Liver (tissue), 3 donors: ENCODE data around the gene RSKR.

Experiments used
- CTCF ChIP-seq: fragments of 150-350 bp; IDR thresholded peaks from 2 replicates; pipeline ENCODE4 v1.5.1; 2017; ENCODE audit warnings: improper control_type of control experiment, low read depth, low read length; ENCODE audit not compliant: missing input control
- GABPA ChIP-seq, 2 donors: IDR thresholded peaks in 1 of 2; conservative IDR thresholded peaks in 1 of 2; 2 replicates each; pipeline ENCODE4 v1.6.1; 2016; ENCODE audit warnings: antibody characterized with exemption in 2 of 2, mild to moderate bottlenecking in 1 of 2, moderate library complexity in 1 of 2
- HNF4A ChIP-seq, 2 donors: conservative IDR thresholded peaks; 2 replicates each; pipeline ENCODE4 v1.6.1; 2016; ENCODE audit warnings: antibody characterized with exemption in 2 of 2, mild to moderate bottlenecking in 2 of 2
- JUND ChIP-seq, 2 donors: IDR thresholded peaks; 2 replicates each; pipeline ENCODE4 v1.6.1; 2016; ENCODE audit warnings: antibody characterized with exemption in 2 of 2
- SP1 ChIP-seq: IDR thresholded peaks from 2 replicates; pipeline ENCODE4 v1.6.1; 2018; ENCODE audit warnings: antibody characterized with exemption, mild to moderate bottlenecking
- ZBTB33 ChIP-seq: IDR thresholded peaks from 2 replicates; pipeline ENCODE4 v1.6.1; 2016; ENCODE audit warnings: antibody characterized with exemption
- donor health status: healthy.
- donor health status: healthy.

GRCh38 chr17:28582513-28582912 is 31.5 kb downstream of the RSKR start:
- TF ChIP-seq JUND (IDR thresholded peaks at IDR 0.05): no peak
- TF ChIP-seq GABPA (IDR thresholded peaks at IDR 0.05 in 1 of 2, conservative IDR thresholded peaks at IDR 0.05 in 1 of 2): no peak
- no peak for TF ChIP-seq CTCF
- no peak for TF ChIP-seq SP1
- TF ChIP-seq HNF4A (conservative IDR thresholded peaks at IDR 0.05): no peak
- TF ChIP-seq ZBTB33: no peak
